Stimulated activated CD8-positive, alpha-beta memory T cell treated with anti-CD3 and anti-CD28 coated beads, Interleukin-4, amount 100 ng/mL, for 24 hours (primary cell): ENCODE results near the gene AHR.

Experiments
- DNase-seq: peaks from one replicate; pipeline ENCODE4 v3.0.0-alpha.2; 2020; ENCODE audit warnings: low read depth

AHR gene

GRCh38 chr7:17298102-17298839, at the start of gene AHR:
TSS of gene AHR (plus strand) at chr7:17298652. CDS start at chr7:17299265, 613 bp downstream.
- DNase-seq, result peak; percentile 82

- DNase-seq, result no peak
Measured at GRCh38 chr7:17253885-17254284, 44.6 kb upstream of the AHR start.

DNA sequence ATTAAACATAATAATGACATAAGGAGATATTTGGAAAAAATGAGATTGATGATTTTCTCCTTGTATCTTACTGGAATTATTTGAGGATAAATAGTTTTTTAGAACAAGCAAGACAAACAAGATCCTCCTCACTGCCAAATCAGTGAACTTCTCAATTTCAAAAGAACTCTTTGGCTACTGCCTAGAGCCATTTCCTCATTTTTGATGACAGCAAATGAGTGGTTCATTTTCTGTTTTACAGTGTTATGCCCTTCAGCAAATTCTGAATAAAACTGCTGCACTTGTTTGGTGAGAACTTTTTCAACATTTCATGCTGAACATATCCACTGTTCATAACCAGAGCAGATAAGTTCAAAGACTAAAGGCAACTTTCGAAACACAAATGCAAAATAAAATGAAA, 42.5 kb upstream of the AHR start:
- no peak for DNase-seq

DNA sequence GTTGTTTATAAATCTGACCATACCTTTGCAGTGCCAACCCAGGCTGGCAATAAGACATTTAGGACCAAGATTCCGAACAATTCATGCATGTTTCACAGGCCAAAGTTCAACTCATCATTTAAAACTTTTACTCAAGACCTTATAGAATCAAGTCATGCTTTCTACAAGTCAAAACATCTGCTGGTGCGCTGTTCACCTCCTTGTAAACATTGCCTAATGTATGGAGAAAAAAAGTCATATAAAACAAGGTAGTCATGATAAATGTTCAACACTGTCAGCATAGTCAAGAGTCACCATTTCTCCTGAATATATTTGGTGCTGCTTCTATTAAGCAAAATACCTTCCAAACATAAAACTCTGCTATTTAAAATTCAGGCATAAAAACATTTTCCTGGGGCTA, 42.1 kb upstream of the AHR start:
- DNase-seq, result no peak

DNA sequence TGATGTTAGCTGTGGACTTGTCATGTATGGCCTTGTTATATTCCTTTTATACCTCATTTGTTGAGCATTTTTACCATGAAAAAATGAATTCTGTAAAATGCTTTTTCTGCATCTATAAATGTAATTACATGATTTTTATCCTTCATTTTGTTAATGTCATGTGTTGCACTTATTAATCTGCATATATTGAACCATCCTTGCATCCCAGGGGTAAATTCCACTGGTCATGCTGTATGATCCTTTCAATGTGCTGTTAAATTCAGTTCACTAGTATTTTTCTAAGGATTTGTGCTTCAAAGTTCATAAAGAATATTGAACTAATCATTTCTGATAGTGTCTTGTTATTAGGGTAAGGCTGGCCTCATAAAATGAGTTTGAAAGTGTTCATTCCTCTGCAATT, 31.9 kb upstream of the AHR start:
- no peak for DNase-seq

DNA sequence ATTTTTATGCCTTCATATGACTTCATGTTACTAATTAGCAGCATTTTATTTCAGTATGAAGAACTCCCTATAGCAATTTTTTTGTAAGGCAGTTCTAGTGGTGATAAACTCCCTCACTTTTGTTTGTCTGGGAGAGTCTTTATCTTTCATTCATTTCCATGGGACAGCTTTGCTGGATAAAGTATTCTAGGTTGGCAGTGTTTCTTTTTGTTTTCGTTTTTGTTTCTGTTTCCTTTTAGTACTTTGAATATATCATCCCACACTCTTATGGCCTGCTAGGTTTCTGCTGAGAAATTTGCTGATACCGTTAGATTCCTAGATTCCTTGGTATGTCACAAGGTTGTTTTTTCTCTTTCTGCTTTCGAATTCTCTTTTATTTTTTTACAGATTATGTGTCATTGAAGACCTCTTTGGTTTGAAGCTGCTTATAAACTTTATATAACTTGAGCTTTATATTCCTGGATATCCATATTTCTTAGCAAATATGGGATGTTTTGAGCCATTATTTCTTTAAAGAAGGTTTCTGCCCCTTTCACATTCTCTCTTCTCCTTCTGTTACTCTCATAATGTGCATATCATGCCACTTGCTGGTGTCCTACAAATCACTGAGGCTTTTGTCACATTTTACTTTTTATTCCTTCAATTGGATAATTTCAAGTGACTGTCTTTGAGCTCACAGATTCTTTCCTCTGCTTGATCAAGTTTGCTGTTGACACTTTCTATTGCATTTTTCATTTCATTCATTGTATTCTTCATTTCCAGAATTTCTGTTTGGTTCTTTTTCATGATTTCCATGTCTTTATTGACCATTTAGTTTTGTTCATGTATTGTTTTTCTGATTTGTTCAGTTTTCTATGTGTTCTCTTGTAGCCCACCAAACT, 28.9 kb upstream of the AHR start:
- no peak for DNase-seq

DNA sequence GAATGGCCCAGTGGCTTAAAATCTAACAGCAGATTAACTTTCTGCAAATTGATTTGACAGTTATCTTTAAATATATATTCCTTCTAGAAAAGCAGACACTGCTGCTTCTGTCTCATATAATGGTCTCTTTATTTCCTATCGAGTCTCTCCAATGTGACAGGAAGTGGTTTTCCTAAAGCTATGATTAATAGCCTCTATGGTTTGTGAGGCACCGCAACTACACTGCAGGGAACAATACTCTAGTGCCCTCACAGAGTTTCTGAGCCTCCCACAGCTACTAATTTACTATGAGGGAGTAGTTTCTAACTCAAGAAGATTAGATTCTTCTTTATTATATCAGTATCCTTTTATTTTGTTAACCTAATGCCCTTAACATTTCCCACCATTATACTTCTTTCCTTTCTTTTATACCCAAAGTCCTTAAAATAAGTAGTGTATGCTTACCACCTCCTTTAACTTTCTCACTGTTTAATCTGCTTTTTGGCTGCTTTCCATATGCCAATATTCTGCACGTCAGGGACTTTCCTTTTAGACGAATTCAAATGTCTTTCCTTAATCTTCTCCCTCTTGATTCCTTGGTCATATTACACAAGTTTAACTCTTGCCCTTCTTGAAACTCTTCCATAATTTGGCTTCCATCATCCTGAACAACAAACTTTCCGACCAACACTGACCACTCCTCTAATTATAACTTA, 23.8 kb upstream of the AHR start:
- no peak for DNase-seq

- no peak for DNase-seq
Measured at GRCh38 chr7:17275749-17276671, 22.4 kb upstream of the AHR start.

- DNase-seq, result no peak
Measured at GRCh38 chr7:17279061-17279460, 19.4 kb upstream of the AHR start.

DNA sequence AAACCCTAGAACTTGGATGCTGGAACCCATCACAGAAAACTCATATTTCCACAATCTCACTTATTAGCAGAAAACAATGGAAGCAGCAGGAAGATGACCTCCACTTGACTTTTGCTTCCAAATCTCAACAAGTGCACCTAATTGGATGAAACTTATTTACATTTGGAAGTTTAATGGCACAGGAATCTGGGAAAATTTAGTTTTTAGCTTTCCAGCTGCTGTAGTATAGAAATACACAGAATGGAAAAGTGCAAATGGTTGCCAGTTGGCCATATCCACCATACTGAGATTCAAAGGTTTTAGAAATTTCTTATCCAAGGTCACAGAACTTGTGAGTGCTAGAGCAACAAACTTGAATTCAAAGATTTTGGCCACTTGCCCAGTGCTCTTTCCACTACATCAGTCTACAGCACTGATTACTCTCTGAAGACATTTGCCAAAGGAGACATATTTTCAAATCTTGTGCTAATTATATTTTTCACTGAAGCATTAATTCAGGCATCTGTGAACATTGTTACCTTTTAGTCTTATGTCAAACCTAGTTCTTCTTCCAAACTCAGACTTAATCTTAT, 9.3 kb upstream of the AHR start:
- DNase-seq, result no peak

- no peak for DNase-seq
Measured at GRCh38 chr7:17292843-17293242, 5.6 kb upstream of the AHR start.

DNA sequence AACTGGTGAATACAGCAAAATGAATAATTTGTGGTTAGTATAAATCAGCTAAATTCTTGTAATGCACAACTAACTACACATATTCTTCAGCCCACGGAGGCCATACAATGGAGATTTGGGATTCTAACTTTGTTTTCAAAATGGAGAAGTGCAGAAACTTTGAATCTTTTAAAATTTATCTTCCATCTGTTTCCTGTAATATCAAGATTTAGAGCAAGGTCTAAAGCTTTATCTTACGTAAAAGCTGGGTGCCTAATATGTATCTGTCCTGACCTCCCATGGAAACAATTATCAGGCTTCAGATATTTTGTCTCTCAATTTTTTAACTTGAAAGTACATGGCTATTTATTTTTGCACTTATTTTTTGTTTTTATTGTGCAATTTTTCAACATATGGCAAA, 5.0 kb upstream of the AHR start:
- no peak for DNase-seq

DNA sequence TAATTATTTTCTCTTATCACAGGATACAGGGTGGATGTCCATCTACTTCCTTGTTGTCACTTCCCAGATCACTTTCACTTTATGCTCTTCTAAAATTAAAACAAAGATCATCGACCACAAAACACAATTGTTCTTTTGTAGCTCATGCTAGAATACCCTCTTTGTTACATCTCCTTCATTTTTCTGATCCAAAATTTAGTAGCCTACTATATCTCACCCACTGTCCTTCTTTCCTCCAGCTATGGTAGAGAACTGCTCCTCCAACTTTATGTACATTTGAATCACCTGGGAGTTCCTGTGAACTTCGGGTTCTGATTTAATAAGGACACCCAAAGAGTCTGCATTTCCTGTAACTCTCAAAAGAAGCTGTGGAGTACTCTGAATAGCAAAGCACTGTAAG, 1.2 kb upstream of the AHR start:
- DNase-seq, result no peak

- peak; percentile 37 for DNase-seq
Measured at GRCh38 chr7:17298840-17299482, 509 bp downstream of the AHR start.

- no peak for DNase-seq
Measured at GRCh38 chr7:17299483-17299991, 1.1 kb downstream of the AHR start.

GRCh38 chr7:17300012-17300411, 1.6 kb downstream of the AHR start:
- DNase-seq, result no peak

DNA sequence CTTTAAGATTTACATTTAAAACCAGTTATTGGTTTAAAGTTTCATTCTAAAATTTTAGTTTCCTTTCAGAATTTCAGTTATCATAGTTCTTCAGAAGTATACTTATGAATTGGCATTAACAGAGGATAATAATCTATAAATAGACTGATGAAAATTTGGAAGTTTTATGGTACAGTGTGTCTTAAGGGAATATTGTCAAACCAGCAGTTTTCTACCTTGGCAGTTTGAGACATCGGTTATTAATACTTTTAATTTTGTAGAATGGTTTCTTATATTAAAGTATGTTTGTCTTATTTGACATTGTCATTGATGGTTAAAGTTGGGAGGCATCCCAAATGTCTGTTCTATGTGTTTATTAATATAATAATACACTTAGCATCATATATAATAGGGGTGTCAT, 2.0 kb downstream of the AHR start:
- no peak for DNase-seq

DNA sequence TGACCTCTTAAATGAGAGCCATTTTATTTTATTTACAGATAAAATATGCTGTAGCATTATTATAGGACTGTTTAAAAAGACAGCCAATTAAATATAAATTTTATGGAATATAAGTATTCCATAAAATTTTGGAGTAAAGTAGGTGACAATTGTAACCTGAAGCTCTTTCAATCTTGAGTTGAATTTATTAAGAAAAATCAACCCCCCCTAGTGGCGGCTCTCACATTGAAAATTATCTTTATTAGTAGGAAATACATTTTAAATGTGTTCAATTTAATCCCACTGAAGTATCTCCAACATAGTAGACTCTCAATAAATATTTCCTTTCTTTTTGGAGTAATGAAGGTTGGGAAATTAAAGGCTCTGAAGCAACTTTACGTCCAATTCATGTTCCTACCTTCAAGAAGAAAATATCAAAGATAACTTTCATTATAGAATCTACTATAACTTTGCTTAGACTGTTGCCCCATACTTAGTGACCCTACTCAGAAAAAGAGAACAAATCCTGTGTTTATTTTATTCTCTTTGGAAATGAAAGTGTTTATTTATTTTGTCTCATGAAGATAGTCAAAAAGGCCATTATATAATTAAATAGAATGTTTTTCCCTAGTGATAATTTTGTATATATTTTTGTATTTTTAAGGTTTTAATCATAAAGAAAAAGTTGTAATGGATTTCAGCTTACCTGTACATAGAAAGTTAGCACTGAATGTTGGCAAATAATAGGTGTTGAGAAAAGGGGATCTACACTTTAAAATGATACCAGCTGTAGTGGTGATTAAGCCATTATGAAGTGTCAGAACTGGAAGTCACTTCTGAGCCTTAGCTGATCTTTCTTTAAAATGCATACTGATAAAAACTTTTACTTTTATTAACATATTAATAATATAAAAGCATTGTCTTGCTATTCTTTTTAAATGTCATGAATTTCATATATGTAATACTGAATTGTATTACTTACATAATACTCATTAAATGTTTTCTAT, 3.3 kb downstream of the AHR start:
- DNase-seq, result peak; percentile 4

GRCh38 chr7:17302575-17303142, 4.2 kb downstream of the AHR start:
- DNase-seq, result no peak
